Measurements from ENCODE around the gene ZG16.
"Not testable (repeated sequence)": the region's sequence is repeated elsewhere in the genome, so short reads cannot be mapped to it uniquely, and the experiment has no call there.

ZG16 gene

GRCh38 chr16:29737713-29738112 lies 40.3 kb upstream of the ZG16 start:
- no peak for TF ChIP-seq CTCF (conservative IDR thresholded peaks at IDR 0.05; ENCODE audit: low read depth, low read length)
- no peak overlapping the region for H3K4me3 ChIP-seq (ENCODE audit: low read length)

GRCh38 chr16:29738514-29738913 lies 39.5 kb upstream of the ZG16 start:
- no peak for DNase-seq (ENCODE audit: low read depth)
- H3K4me3 ChIP-seq (ENCODE audit: low read length) = no peak overlapping the region
- TF ChIP-seq CTCF (conservative IDR thresholded peaks at IDR 0.05; ENCODE audit: low read depth, low read length) = no peak

More at GRCh38 chr16:29737713-29738112, 40.3 kb upstream of the ZG16 start:
- DNase-seq (ENCODE audit: low read depth) = no peak

- DNase-seq (ENCODE audit: low read depth); H3K4me3 ChIP-seq (ENCODE audit: low read length): not testable (repeated sequence)
Observed at GRCh38 chr16:29739927-29740629, 38.0 kb upstream of the ZG16 start.

- not testable (repeated sequence) for H3K4me3 ChIP-seq (ENCODE audit: low read length); DNase-seq (ENCODE audit: low read depth)
Observed at GRCh38 chr16:29740630-29741015, 37.4 kb upstream of the ZG16 start.

- no peak for TF ChIP-seq CTCF (conservative IDR thresholded peaks at IDR 0.05; ENCODE audit: low read depth, low read length)
- DNase-seq (ENCODE audit: low read depth) = no peak
- H3K4me3 ChIP-seq (ENCODE audit: low read length) = no peak overlapping the region
Observed at GRCh38 chr16:29742683-29743275, 35.3 kb upstream of the ZG16 start.

- no peak overlapping the region for H3K4me3 ChIP-seq (ENCODE audit: low read length)
- DNase-seq (ENCODE audit: low read depth) = no peak
- no peak for TF ChIP-seq CTCF (conservative IDR thresholded peaks at IDR 0.05; ENCODE audit: low read depth, low read length)
Observed at GRCh38 chr16:29743475-29743826, 34.6 kb upstream of the ZG16 start.

- TF ChIP-seq CTCF (conservative IDR thresholded peaks at IDR 0.05; ENCODE audit: low read depth, low read length) = no peak
- no peak overlapping the region for H3K4me3 ChIP-seq (ENCODE audit: low read length)
- no peak for DNase-seq (ENCODE audit: low read depth)
Observed at GRCh38 chr16:29743827-29744531, 34.1 kb upstream of the ZG16 start.

- no peak overlapping the region for H3K4me3 ChIP-seq (ENCODE audit: low read length)
- TF ChIP-seq CTCF (conservative IDR thresholded peaks at IDR 0.05; ENCODE audit: low read depth, low read length) = no peak
- no peak for DNase-seq (ENCODE audit: low read depth)
Observed at GRCh38 chr16:29744541-29745101, 33.4 kb upstream of the ZG16 start.

Measured in retinal pigment epithelial cell (primary cell).